Activated T-helper 1 cell treated with anti-CD3 and anti-CD28 coated beads, Interleukin-12 subunit alpha, Interleukin-12 subunit beta, Interleukin-2, Interleukin-4 antibody, amounts not matched to agents 30 ng/mL and 10 ng/mL and 1 ng/mL, durations not matched to agents 14 hours and 24 hours and 36 hours (primary cell): ENCODE data around the gene NLN. TPM values are rescaled to one million over a fixed set of nuclear protein-coding genes. Genes with fewer than 3 reads are reported as not detected.
"Not testable (repeated sequence)": the region's sequence is repeated elsewhere in the genome, so short reads cannot be mapped to it uniquely, and the experiment has no call there.

Source experiments
- DNase-seq: peaks from one replicate; pipeline ENCODE4 v3.0.0; 2021; ENCODE audit warnings: low spot score
- H3K27ac Mint-ChIP-seq: one replicate; pipeline ENCODE4 v1.8.0; 2021; ENCODE audit warnings: mild to moderate bottlenecking, mixed read lengths
- H3K27me3 Mint-ChIP-seq: one replicate; pipeline ENCODE4 v1.8.0; 2022; ENCODE audit warnings: mild to moderate bottlenecking, moderate library complexity, mixed read lengths; ENCODE audit not compliant: insufficient read depth
- H3K36me3 Mint-ChIP-seq: one replicate; pipeline ENCODE4 v1.8.0; 2021; ENCODE audit warnings: low read depth, mixed read lengths
- H3K4me1 Mint-ChIP-seq: one replicate; pipeline ENCODE4 v1.8.0; 2021; ENCODE audit warnings: low read depth, mixed read lengths
- H3K4me3 Mint-ChIP-seq: one replicate; pipeline ENCODE4 v1.8.0; 2021; ENCODE audit warnings: mild to moderate bottlenecking, moderate library complexity, mixed read lengths
- H3K9me3 Mint-ChIP-seq: one replicate; pipeline ENCODE4 v1.8.0; 2021; ENCODE audit warnings: mixed read lengths
- intact Hi-C: fragments of 100-400 bp; cut with micrococcal nuclease; formaldehyde crosslinking; loops from one replicate; pipeline ENCODE4 v1.15.1; 2024
- total RNA-seq: library from RNA; stranded (reverse); gene quantifications from 2 replicates; pipeline ENCODE4 v1.2.3, GENCODE V29; 2022

The NLN gene
- 24.4 TPM in 2 replicates for total RNA-seq

- peak within 1 kb of the TSS; percentile 95 for H3K4me3 Mint-ChIP-seq
- peak within 1 kb of the TSS; percentile 92 for H3K27ac Mint-ChIP-seq
- H3K9me3 Mint-ChIP-seq = no peaks in the 10 kb centered on the region
- peaks cover 34% of the 10 kb centered on the region for H3K4me1 Mint-ChIP-seq
- peaks cover 9% of the 10 kb centered on the region for H3K36me3 Mint-ChIP-seq
- H3K27me3 Mint-ChIP-seq = no peaks in the 10 kb centered on the region
- intact Hi-C loops = loop anchor here (1.0 to 10.0 kb wide), 9 partner anchors 55 to 1103 kb away; partner anchors contain the start of genes CENPK, PPWD1, SREK1 and TRIM23
- DNase-seq = peak; percentile 81
Observed at GRCh38 chr5:65721720-65722574, at the start of gene NLN, which contains the start of gene SGTB. NLN (plus strand) TSS chr5:65722205; CDS start chr5:65722374, 169 bp downstream. SGTB (minus strand) TSS chr5:65722109; CDS start chr5:65720807, 1,302 bp downstream.

GRCh38 chr5:65672796-65673195 lies 49.2 kb upstream of the NLN start:
- no peak for DNase-seq
- Mint-ChIP-seq H3K36me3 (peaks cover 31% of the 10 kb centered on the region), H3K4me3 (no peak overlapping the region), H3K4me1 (peaks cover 12% of the 10 kb centered on the region), H3K27me3 (no peaks in the 10 kb centered on the region), H3K9me3 (no peaks in the 10 kb centered on the region), H3K27ac (no peak overlapping the region)
- intact Hi-C loops = no loop called here

GRCh38 chr5:65674749-65675148 lies 47.3 kb upstream of the NLN start:
- intact Hi-C loops = no loop called here
- Mint-ChIP-seq H3K9me3 (no peaks in the 10 kb centered on the region), H3K27me3 (no peaks in the 10 kb centered on the region), H3K36me3 (peaks cover 39% of the 10 kb centered on the region), H3K4me1 (peaks cover 12% of the 10 kb centered on the region), H3K27ac (no peak overlapping the region), H3K4me3 (no peak overlapping the region)
- DNase-seq = no peak

- intact Hi-C loops, DNase-seq, H3K27ac Mint-ChIP-seq, H3K4me3 Mint-ChIP-seq, H3K27me3 Mint-ChIP-seq, H3K9me3 Mint-ChIP-seq: not testable (repeated sequence)
- Mint-ChIP-seq H3K4me1 (peaks cover 12% of the 10 kb centered on the region), H3K36me3 (peaks cover 46% of the 10 kb centered on the region)
Observed at GRCh38 chr5:65676056-65676455, 45.9 kb upstream of the NLN start.

DNA sequence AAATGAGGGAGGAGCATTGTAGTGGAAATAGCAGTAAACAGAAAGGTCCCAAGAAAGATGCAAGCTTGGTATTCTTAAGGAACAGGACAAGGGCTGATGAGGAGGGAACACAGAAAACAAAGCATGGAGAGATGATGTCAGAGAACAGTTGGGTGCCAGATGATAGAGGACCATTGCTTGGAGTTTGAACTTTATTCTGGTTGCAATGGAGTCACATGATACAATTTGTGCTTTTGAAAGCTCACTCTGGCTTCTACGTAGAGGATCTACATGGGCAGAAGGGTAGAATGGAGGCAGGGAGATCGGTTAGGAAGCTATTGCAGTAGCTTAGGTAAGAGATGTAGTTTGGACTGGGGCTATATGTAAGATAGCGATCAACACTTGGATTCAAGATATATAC lies 39.9 kb upstream of the NLN start:
- no peak overlapping the region for H3K27ac Mint-ChIP-seq
- H3K27me3 Mint-ChIP-seq = no peaks in the 10 kb centered on the region
- H3K4me1 Mint-ChIP-seq = peaks cover 4% of the 10 kb centered on the region
- intact Hi-C loops = no loop called here
- no peak overlapping the region for H3K4me3 Mint-ChIP-seq
- peaks cover 35% of the 10 kb centered on the region for H3K36me3 Mint-ChIP-seq
- no peak for DNase-seq
- no peaks in the 10 kb centered on the region for H3K9me3 Mint-ChIP-seq

DNA sequence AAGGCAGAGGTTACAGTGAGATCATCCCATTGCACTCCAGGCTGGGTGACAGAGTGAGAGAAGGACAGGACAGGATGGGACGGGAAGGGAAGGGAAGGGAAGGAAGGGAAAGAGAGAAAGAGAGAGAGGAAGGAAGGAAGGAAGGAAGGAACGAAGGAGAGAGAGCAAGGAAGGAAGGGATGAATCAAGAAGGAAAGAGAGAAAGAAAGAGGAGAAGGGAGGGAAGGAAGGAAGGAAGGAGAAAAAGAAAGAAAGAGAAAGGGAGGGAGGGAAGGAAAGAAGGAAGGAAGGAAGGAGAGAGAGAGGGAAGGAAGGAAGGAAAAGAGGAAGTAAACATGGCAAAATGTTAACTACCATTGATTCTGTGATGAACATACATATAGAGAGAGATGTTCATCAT lies 28.9 kb upstream of the NLN start:
- H3K36me3 Mint-ChIP-seq = peaks cover 9% of the 10 kb centered on the region

DNA sequence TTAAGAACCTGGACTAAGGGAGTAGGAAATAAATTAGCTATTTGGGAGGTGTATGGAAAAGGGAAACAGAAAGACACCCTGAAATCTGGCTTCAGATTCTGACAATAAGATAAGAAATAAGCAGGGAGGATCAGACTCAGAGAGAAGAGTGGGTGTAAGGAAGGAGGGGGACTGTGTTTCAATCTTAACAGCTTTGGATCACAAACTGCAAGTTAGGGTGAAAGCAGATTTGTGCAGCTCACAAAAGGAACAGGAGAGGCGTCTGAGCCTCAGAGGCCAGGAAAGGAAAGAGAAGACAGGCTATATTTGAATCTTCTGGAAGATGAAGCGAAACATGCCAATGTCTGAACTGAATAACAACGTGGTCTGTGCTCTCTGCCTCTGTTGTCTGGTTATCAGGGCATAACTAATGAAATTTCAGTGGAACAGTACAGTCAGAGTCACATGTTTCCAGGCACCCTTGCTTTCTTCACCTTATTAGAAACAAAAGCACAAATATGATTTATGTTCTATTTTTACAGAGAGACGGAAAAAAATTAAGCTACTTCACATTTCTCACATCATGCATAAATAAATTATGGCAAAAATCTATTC lies 26.7 kb upstream of the NLN start:
- H3K9me3 Mint-ChIP-seq = no peaks in the 10 kb centered on the region
- intact Hi-C loops = no loop called here
- no peaks in the 10 kb centered on the region for H3K27me3 Mint-ChIP-seq
- peaks cover 19% of the 10 kb centered on the region for H3K36me3 Mint-ChIP-seq
- no peak for DNase-seq
- no peaks in the 10 kb centered on the region for H3K4me1 Mint-ChIP-seq
- H3K27ac Mint-ChIP-seq = no peak overlapping the region
- H3K4me3 Mint-ChIP-seq = no peak overlapping the region

More for the DNA sequence above, 28.9 kb upstream of the NLN start:
- no peaks in the 10 kb centered on the region for H3K4me1 Mint-ChIP-seq
- intact Hi-C loops = no loop called here
- no peak for DNase-seq
- no peak overlapping the region for H3K4me3 Mint-ChIP-seq
- H3K9me3 Mint-ChIP-seq = no peaks in the 10 kb centered on the region
- no peak overlapping the region for H3K27ac Mint-ChIP-seq
- H3K27me3 Mint-ChIP-seq = no peaks in the 10 kb centered on the region

- DNase-seq = no peak
- Mint-ChIP-seq H3K4me3 (no peak overlapping the region), H3K27me3 (no peaks in the 10 kb centered on the region), H3K36me3 (peaks cover 16% of the 10 kb centered on the region), H3K9me3 (no peaks in the 10 kb centered on the region), H3K27ac (no peak overlapping the region), H3K4me1 (no peaks in the 10 kb centered on the region)
- intact Hi-C loops = no loop called here
Observed at GRCh38 chr5:65695896-65696295, 26.1 kb upstream of the NLN start.

- Mint-ChIP-seq H3K27me3 (no peaks in the 10 kb centered on the region), H3K36me3 (peaks cover 14% of the 10 kb centered on the region), H3K4me3 (no peak overlapping the region), H3K27ac (no peak overlapping the region), H3K9me3 (no peaks in the 10 kb centered on the region), H3K4me1 (no peaks in the 10 kb centered on the region)
- no peak for DNase-seq
- intact Hi-C loops = no loop called here
Observed at GRCh38 chr5:65696892-65697291, 25.1 kb upstream of the NLN start.

- H3K4me1 Mint-ChIP-seq = no peaks in the 10 kb centered on the region
- no peaks in the 10 kb centered on the region for H3K9me3 Mint-ChIP-seq
- H3K36me3 Mint-ChIP-seq = peaks cover 21% of the 10 kb centered on the region
- no peak for DNase-seq
- no peak overlapping the region for H3K4me3 Mint-ChIP-seq
- no peak overlapping the region for H3K27ac Mint-ChIP-seq
- no peaks in the 10 kb centered on the region for H3K27me3 Mint-ChIP-seq
- intact Hi-C loops = no loop called here
Observed at GRCh38 chr5:65699338-65699737, 22.7 kb upstream of the NLN start.

- no peaks in the 10 kb centered on the region for H3K27me3 Mint-ChIP-seq
- DNase-seq = no peak
- no peaks in the 10 kb centered on the region for H3K9me3 Mint-ChIP-seq
- H3K36me3 Mint-ChIP-seq = peaks cover 25% of the 10 kb centered on the region
- H3K27ac Mint-ChIP-seq = no peak overlapping the region
- H3K4me3 Mint-ChIP-seq = no peak overlapping the region
- intact Hi-C loops = no loop called here
- no peaks in the 10 kb centered on the region for H3K4me1 Mint-ChIP-seq
Observed at GRCh38 chr5:65702036-65702435, 20.0 kb upstream of the NLN start.

- Mint-ChIP-seq H3K9me3 (no peaks in the 10 kb centered on the region), H3K4me3 (no peak overlapping the region), H3K27me3 (no peaks in the 10 kb centered on the region), H3K36me3 (peaks cover 20% of the 10 kb centered on the region), H3K4me1 (no peaks in the 10 kb centered on the region), H3K27ac (no peak overlapping the region)
- no peak for DNase-seq
- intact Hi-C loops = no loop called here
Observed at GRCh38 chr5:65704621-65705239, 17.3 kb upstream of the NLN start.

- intact Hi-C loops = no loop called here
- H3K36me3 Mint-ChIP-seq = peaks cover 21% of the 10 kb centered on the region
- no peaks in the 10 kb centered on the region for H3K9me3 Mint-ChIP-seq
- no peak overlapping the region for H3K4me3 Mint-ChIP-seq
- peaks cover 8% of the 10 kb centered on the region for H3K4me1 Mint-ChIP-seq
- no peak overlapping the region for H3K27ac Mint-ChIP-seq
- DNase-seq = no peak
- no peaks in the 10 kb centered on the region for H3K27me3 Mint-ChIP-seq
Observed at GRCh38 chr5:65707663-65708062, 14.3 kb upstream of the NLN start.
